Measurements from ENCODE around the gene RAMP1. TPM values are rescaled to one million over a fixed set of nuclear protein-coding genes. Genes with fewer than 3 reads are reported as not detected.

The RAMP1 gene
- total and polyA plus RNA-seq, 2 donors from 2014 or later = 8.8 to 17.3 TPM

- Histone ChIP-seq H3K27ac (ENCODE audit: low read depth in 2 of 2, low read length in 2 of 2) (no peak overlapping the region), H3K4me3 (ENCODE audit: low read length in 3 of 3) (no peak overlapping the region), H3K36me3 (ENCODE audit: control insufficient read depth in 2 of 3, insufficient read depth in 3 of 3, low read length in 3 of 3) (no peaks in the 10 kb centered on the region), H3K4me1 (ENCODE audit: control insufficient read depth in 2 of 3, insufficient read depth in 2 of 3, low read depth in 1 of 3, low read length in 3 of 3) (no peaks in the 10 kb centered on the region), H3K9ac (ENCODE audit: low read length in 3 of 3) (no peak overlapping the region), H3K9me3 (ENCODE audit: control insufficient read depth in 2 of 3, insufficient read depth in 1 of 3, low read length in 3 of 3) (no peaks in the 10 kb centered on the region), H3K27me3 (ENCODE audit: control insufficient read depth, insufficient read depth, low read length) (no peaks in the 10 kb centered on the region)
- DNase-seq (no peak), FAIRE-seq (no peak)
- no peak for TF ChIP-seq CTCF (IDR thresholded peaks at IDR 0.05; ENCODE audit: borderline replicate concordance, extremely low read depth, insufficient read depth)
- intact Hi-C loops (cut with DNase I) = no loop called here
These were observed 41.4 kb upstream of the RAMP1 start for GRCh38 chr2:237818066-237818473.

- intact Hi-C loops (cut with DNase I) = no loop called here
- no peak for TF ChIP-seq CTCF (IDR thresholded peaks at IDR 0.05; ENCODE audit: borderline replicate concordance, extremely low read depth, insufficient read depth)
These were observed 40.2 kb upstream of the RAMP1 start for GRCh38 chr2:237819231-237819630.

GRCh38 chr2:237820421-237820820 lies 39.0 kb upstream of the RAMP1 start:
- Histone ChIP-seq H3K36me3 (ENCODE audit: control insufficient read depth in 2 of 3, insufficient read depth in 3 of 3, low read length in 3 of 3) (no peaks in the 10 kb centered on the region), H3K9ac (ENCODE audit: low read length in 3 of 3) (no peak overlapping the region), H3K4me3 (ENCODE audit: low read length in 3 of 3) (no peak overlapping the region), H3K27me3 (ENCODE audit: control insufficient read depth, insufficient read depth, low read length) (no peaks in the 10 kb centered on the region), H3K9me3 (ENCODE audit: control insufficient read depth in 2 of 3, insufficient read depth in 1 of 3, low read length in 3 of 3) (no peaks in the 10 kb centered on the region), H3K27ac (ENCODE audit: low read depth in 2 of 2, low read length in 2 of 2) (no peak overlapping the region), H3K4me1 (ENCODE audit: control insufficient read depth in 2 of 3, insufficient read depth in 2 of 3, low read depth in 1 of 3, low read length in 3 of 3) (no peaks in the 10 kb centered on the region)
- TF ChIP-seq CTCF (IDR thresholded peaks at IDR 0.05; ENCODE audit: borderline replicate concordance, extremely low read depth, insufficient read depth) = no peak
- intact Hi-C loops (cut with DNase I) = no loop called here
- no peak for FAIRE-seq
- no peak for DNase-seq

More at GRCh38 chr2:237819231-237819630, 40.2 kb upstream of the RAMP1 start:
- FAIRE-seq = no peak
- Histone ChIP-seq H3K27ac (ENCODE audit: low read depth in 2 of 2, low read length in 2 of 2) (no peak overlapping the region), H3K4me1 (ENCODE audit: control insufficient read depth in 2 of 3, insufficient read depth in 2 of 3, low read depth in 1 of 3, low read length in 3 of 3) (no peaks in the 10 kb centered on the region), H3K9me3 (ENCODE audit: control insufficient read depth in 2 of 3, insufficient read depth in 1 of 3, low read length in 3 of 3) (no peaks in the 10 kb centered on the region), H3K27me3 (ENCODE audit: control insufficient read depth, insufficient read depth, low read length) (no peaks in the 10 kb centered on the region), H3K4me3 (ENCODE audit: low read length in 3 of 3) (no peak overlapping the region), H3K9ac (ENCODE audit: low read length in 3 of 3) (no peak overlapping the region), H3K36me3 (ENCODE audit: control insufficient read depth in 2 of 3, insufficient read depth in 3 of 3, low read length in 3 of 3) (no peaks in the 10 kb centered on the region)
- DNase-seq = no peak

GRCh38 chr2:237823544-237823943 lies 35.9 kb upstream of the RAMP1 start:
- intact Hi-C loops (cut with DNase I) = no loop called here
- no peak overlapping the region for H3K9ac ChIP-seq (ENCODE audit: low read length in 3 of 3)
- no peak for TF ChIP-seq CTCF (IDR thresholded peaks at IDR 0.05; ENCODE audit: borderline replicate concordance, extremely low read depth, insufficient read depth)
- H3K9me3 ChIP-seq (ENCODE audit: control insufficient read depth in 2 of 3, insufficient read depth in 1 of 3, low read length in 3 of 3) = no peaks in the 10 kb centered on the region
- no peak for FAIRE-seq
- no peaks in the 10 kb centered on the region for H3K36me3 ChIP-seq (ENCODE audit: control insufficient read depth in 2 of 3, insufficient read depth in 3 of 3, low read length in 3 of 3)
- H3K4me1 ChIP-seq (ENCODE audit: control insufficient read depth in 2 of 3, insufficient read depth in 2 of 3, low read depth in 1 of 3, low read length in 3 of 3) = no peaks in the 10 kb centered on the region
- no peak overlapping the region for H3K4me3 ChIP-seq (ENCODE audit: low read length in 3 of 3)
- DNase-seq = no peak
- H3K27me3 ChIP-seq (ENCODE audit: control insufficient read depth, insufficient read depth, low read length) = no peaks in the 10 kb centered on the region
- H3K27ac ChIP-seq (ENCODE audit: low read depth in 2 of 2, low read length in 2 of 2) = no peak overlapping the region

Measured in kidney (tissue), 14 donors.